NOMO-1 treated with dmso at 0.1 percent for 144 hours (cell line): ENCODE results near the gene ANKRD11.
"Not testable (repeated sequence)": the region's sequence is repeated elsewhere in the genome, so short reads cannot be mapped to it uniquely, and the experiment has no call there.

Experiments
- DNase-seq: peaks from one replicate; lab custom pipeline; 2025; ENCODE audit not compliant: unreplicated experiment; lab: John Stamatoyannopoulos, UW

Gene ANKRD11

DNA sequence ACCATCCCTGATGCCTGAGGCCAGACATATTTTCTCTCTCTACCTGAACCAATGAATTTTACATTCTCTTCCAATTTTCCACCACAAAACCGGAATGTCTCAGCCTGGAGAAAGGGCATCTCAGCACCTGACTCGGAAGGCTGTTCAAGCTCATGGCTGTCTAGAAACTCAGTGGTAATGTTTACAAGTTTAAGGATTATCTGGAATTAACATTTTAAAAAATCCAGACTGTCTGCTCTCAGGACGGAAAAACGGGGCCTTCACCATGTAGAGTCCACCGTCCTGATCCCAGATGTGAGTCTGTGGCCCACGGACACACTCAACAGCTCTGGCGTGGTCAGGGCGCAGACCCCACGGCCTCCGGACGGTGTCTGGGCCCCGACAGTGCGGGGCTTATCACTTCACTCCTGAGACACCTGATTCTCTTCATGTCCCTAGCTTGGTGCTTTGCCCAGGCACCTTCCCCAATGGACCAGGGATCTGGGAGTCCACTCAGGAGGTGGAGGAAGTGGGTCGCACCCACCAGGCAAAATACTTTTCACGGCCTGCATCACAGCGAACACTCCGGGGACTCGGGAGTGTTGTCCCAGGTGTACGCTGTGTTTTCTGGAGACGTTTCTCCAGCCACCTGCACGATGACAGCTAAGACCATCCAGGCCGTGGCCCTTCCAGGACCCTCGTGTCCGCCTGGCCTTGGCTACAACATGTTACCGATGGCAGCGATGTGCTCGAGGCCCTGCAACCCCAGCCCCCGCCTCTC is 171.3 kb downstream of the ANKRD11 start:
- DNase-seq = no peak

DNA sequence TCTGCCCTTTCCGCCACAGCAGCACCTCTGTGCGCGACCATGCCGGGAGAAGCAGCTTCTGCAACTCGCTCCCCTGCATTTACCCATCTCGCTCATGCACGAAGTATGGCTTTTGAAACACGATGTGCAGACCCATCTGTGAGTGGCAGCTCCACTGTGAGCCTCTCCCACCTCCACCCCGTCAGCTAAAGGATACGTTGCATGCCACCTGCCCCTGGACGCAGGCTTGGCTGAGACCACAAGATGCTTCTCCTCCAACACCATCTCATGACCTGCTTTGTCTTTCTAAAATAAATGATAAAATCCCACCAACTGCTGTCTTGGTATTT is 172.0 kb downstream of the ANKRD11 start:
- DNase-seq = no peak

DNA sequence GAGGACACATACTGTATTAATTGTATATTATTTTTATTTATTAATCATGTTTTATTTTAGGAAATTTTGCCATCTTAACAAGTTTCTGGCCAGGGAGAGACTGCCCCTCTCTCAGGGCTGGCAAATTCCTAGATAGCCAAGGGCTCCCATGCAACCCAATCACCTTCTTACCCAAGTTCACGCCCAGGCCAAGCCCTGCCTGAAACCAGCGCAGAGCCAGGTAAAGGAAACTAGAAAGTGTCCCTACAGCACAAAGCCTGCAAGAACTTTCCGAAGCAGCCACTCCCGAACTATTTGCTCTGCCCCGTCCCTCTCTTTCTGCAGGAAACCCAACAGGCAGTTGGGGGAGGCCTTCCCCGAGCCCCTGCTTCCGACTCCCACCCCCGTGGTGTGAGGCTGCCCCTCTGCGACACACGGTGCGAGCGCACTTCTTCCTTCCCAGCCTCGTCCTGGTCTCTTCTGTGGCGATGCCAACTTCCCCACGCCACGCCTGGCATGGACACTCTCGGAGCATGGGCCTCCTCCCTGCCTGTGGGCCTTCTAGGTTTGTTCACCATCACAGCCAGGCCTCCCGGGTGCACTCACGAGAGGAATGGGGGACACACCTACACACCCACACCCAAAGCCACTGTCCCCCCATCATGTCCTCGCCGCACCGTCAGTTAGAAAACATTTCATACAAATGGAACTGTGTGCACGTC is 172.5 kb downstream of the ANKRD11 start:
- no peak for DNase-seq

DNA sequence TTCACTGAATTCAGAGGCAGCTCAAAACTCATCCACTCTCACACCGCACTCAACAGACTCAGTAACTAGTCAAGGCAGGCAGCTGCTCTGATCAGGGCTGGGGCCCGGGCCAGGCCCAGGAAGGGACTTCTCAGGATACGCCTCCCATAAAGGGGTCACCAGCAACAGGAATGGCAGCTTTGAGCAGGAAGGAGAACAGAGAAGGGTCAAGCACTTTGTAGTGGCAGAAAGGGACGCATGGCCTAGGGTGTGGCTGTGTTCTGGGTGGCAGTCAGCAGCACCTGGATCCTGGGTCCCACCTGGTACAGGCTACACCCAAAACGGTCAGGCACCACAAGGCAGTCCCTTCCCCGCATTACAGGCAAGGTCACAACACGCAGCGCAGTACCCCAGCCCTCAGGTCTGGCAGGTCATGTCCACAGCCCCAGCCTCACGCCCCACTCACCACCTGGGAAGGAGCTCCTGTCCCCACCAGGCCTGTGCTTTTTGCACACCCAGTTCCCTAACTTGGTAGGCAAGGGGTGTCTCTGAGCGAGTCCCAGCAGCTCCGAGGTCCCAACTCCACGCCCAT is 173.2 kb downstream of the ANKRD11 start:
- DNase-seq = no peak

DNA sequence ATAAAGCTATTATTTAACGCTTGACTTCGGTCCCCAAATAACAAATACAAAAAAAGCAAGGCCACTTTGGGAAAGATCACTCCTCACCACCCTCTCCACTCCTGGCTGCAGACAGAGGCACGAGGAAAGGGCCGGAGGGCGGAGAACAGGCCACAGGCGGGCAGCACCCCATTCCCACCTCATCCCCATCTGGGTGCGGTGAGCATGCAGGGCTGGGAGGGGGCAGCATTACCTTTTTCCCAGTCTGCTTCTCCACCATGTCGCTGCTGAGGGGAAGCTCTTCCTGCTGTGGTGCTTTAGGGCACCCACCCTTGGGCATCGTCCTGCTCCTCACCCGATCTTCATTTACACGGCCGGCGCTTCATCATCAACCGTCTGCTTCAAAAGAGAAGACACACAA is 173.7 kb downstream of the ANKRD11 start:
- DNase-seq = no peak

DNA sequence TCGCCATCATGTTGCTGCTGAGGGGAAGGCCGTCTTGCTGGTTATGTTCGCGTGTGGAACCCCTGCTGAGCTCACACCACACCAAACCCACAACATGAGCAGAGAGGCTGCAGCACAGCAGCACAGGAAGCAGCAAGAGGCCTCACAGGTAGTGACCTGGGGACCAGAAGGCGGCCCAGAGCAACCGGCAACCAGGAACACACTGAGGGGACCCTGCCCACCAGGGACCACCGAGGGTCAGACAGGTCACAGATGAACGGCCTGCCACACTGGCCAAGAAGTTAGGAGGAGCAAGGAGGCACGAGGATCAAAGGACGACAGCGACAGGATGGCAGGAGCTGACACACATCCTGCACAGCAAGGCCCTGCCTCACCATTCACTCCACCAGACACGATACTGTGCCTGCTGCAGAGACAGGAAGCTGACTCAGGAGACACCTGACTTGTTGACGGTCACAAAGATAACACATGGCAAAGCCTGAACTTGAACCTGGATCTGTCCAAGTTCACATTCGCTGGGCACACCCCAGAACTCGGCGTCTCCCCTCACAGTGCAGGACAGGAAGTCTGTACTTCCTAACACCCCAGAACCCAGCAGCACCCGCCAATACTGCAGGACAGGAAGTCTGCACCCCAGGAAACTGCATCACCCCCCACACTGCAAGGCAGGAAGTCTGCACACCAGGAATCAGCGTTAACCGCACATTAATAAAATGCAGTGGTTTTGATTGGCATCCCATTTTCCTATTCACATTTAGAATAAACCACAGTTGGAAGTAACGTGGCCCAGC is 174.4 kb downstream of the ANKRD11 start:
- DNase-seq = peak; percentile 28

DNA sequence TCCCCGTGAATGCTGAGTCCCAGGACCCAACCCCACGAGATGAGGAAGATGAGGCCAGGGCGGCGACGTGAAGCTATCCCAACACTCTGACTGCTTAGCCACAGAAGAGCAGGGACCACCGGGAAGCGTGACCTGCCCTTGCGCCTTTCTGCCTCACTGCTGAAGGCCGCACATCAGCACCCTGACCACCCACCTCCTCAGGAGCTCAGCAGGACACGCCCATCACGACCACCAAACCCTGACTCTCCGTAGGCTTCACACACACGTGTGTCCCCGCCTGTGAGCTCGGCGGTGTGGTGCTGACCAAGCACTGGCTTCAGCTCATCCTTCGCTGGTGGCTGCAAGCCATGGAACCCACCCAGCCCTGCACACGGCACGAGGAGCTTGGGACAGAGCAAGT is 175.1 kb downstream of the ANKRD11 start:
- no peak for DNase-seq

DNA sequence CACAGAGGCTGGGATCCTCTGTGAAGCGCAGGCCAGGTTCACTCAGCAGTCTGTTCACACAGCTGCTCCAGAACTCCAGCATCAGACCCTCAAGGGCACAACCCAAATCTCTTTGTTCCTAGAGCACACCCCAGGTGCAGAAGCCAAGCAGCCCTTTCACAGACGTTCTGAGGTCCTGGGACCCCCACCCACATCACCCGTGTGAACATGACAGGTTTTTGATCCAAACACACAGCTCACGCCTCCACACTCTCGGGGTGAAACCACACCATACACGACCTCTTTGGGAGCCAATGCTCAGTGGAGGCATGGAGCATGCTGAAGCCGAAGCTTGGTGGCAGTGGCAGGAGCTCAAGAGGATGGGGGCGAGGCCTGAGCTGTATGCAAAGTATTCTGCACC is 175.5 kb downstream of the ANKRD11 start:
- DNase-seq = no peak

DNA sequence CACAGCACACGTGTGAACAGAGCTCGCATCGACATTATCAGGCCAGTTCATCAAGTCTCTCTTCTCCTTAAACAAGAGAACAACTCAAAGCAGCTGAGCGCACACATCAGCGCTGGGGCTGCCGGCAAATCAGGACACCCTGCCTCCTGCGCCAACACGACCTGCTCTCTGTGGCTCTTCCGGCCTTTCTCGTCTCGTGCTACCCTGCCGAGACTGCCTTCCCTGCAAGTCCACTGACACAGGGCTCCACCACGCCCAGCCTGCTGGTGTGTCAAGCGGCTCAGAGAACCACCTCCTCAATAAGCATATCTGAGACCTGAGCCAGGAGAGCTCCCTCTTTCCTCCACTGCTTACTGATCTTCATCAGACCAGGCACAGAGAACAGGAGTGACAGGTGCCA is 176.0 kb downstream of the ANKRD11 start:
- no peak for DNase-seq

DNA sequence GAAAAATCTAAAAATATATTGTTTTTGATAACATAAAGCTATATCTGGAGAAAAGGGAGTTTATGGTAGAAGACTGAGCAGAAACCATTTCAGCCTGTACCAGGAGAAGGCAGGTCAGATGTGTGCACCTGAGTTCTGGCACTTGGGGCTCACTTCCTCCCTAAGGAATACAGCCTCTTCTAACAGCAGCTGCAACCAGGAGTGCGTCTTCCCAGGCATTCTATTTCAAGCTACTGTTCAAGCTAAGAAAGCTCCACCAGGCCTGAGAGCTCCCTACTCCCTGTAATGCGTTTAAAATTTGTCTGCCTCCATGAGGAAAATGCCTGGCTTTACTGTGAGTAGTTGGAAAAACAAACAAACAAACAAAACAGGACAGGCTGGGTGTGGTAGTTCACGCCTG is 176.8 kb downstream of the ANKRD11 start:
- no peak for DNase-seq

DNA sequence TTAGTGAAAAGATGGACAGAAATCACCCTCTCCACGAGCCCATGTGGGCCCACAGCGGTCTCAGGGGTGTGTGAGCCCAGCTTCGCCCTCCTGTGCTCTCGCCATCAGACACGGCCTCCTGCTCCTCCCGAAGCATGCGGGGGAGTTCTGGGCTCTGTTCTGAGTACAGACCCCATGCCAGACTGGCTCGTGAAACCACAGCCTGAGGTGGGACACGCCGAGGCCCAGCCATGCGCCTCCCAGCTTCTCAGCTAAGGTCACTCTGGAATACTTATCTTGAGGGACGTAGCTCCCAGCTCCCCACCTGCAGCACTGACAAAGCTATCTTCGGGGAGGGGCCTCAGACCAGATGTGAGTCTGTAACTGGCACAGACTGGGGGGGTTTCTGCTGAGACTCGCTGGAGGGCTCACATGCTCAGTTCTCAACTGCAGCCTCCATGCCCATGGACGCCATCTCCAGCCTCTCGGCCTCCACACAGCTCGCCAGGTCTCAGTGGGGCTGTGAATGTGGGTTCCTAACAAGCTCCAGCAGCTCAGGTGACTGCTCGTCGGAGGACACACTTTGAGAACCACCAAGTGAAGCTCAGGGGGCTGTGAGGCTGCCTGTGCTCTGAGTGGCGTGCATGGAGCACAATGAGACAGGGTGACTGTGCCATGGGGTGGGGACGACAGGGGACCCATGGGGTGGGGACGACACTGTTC is 177.6 kb downstream of the ANKRD11 start:
- no peak for DNase-seq

DNA sequence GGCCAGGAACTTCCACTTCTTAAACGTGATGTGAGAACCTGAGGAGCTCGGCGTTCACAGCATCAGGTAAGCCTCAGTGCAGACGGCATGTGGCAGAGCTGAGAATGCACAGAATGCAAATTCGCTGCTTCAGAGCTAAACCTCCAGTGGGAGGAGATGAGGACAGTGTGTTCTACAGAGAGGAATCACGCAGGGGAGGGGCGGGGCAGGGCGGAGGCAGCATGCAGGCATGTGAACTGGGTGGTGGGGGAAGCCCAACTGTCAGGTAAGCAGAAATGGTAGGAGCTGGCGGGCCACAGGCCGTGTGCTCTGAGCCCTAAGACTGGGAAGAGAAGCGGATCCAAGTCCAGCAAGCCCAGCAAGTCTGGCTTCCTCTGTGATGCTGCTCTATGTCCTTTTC is 178.2 kb downstream of the ANKRD11 start:
- DNase-seq = no peak

DNA sequence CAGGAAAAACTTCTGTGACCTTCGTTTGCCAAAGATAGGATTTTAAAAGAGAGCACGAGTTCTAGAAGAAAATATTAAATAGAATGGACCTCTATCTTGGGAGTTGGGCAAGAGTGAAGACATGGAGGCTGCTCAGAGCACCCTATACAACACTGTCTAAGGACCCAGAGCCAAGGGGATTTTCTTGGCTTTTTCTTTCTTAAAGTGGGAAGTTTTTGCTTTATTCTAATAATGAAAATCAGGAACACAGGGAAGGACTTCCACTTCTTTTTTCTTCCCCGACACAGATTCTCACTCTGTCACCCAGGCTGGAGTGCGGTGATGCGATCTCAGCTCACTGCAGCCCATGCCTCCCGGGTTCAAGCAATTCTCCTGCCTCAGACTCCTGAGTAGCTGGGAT is 178.7 kb downstream of the ANKRD11 start:
- DNase-seq = no peak

DNA sequence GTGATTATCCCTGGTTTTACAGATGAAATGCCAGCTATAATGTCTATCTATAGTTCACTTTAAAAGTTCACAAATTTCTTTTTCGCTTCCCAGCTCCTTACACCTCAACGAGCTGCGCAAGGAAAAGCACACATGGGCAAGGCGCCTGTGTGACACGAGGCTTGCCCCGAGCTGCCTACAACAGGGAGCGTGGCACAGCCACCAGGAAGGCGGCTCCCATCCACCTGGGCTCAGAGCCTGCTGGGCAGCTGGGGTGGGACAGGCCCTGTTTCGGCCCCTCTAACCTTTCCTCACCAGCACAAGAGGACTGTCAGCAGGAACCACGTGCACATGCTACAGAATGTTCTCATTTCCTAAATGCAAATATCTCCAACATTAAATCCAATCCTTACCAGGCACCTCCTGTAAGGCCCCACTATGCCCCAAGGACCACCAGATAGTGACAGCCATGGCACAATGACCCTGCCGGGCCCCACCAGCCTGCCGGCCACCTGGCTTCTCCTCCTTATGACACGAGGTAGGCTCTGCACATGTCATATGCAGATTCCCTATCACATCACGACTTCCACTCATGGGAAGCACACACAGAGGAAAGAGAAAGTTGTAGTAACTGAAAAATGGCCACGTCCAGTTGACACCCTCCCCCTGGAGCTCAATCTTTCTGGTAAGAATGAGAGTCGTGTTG is 180.8 kb downstream of the ANKRD11 start:
- no peak for DNase-seq

DNA sequence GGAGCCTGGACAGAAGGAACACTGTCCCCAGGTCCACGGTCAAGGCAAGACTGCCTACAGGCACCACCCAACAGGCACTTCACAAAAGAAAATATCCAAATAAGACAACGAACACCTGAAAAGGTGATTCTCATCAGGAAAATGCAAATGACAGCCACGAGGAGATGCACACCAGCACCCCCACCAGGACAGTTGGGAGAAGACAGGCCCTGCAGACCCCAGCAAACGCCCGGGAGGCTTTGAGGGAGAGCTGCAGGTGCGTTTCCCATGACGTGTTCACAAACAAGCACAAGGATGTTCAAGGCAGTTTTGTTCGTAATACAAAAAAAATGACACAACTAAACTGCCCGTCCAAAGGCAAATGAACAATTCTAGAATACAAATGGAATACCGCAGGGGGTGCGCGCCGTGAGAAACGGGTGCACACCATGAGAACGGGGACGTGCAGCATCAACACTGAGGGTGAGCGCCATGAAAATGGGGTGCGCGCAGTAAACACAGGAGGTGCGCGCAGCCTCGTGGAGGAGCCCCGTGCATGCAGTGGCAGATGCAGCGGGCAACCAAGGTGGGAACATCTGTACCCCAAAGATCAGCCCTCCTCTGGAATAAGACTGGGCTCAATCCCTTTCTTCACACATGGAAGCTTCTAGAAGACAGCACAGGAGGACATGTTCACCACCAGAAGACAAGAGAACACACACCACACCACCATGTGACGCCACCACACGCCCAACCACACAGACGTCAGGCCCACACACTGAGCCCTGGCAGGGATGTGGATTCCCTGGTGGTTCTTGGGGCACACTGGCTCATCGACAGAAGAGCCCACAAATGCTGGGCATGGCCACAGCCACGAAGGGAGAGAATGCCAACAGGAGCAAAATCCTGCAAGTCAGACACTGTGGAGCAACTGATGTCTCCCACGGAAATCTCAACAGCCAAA is 181.7 kb downstream of the ANKRD11 start:
- no peak for DNase-seq

DNA sequence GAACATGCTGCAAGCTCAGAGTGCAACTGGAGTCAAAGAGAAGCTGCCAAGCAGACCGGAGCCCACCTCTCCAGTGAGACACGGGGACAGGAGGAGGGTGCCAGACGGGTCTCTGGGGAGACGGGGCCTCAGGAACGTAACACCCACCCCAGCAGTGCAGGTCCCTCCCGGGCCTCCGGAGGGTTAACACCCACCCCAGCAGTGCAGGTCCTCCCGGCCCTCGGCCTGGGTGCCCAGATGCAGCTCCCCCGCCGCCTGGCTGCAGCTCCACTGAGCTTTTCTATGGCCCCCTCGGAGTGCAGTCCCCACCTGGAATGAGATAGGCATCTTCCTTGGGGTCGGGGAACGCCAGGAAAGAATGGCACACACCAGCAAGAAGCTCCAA is 182.9 kb downstream of the ANKRD11 start:
- DNase-seq = no peak

DNA sequence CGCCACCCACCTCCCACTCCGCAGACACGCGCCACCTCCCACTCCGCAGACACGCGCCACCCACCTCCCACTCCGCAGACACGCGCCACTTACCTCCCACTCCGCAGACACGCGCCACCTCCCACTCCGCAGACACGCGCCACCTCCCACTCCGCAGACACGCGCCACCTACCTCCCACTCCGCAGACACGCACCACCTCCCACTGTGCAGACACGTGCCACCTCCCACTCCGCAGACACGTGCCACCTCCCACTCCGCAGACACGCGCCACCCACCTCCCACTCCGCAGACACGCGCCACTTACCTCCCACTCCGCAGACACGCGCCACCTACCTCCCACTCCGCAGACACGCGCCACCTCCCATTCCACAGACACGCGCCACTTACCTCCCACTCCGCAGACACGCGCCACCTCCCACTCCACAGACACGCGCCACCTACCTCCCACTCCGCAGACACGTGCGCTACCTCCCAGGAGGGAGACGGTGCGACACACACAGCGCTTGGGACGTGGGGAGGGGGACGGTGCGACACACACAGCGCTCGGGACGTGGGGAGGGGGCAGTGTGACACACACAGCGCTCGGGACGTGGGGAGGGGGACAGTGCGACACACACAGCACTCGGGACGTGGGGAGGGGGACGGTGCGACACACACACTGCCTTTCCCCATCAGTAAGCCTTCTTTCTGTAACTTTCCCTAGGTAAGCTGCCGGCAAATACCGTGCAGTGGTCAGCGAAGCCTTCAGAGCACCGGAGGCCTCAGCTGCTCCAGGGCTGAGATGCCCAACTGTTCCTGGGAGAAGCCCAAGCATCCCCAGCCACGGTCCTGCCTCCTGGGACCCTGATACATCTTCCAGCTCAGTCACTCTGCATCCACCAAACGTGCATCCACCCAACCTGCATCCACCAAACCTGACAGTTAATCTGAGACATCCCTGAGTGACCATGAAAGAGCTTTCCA is 183.6 kb downstream of the ANKRD11 start:
- not testable (repeated sequence) for DNase-seq

DNA sequence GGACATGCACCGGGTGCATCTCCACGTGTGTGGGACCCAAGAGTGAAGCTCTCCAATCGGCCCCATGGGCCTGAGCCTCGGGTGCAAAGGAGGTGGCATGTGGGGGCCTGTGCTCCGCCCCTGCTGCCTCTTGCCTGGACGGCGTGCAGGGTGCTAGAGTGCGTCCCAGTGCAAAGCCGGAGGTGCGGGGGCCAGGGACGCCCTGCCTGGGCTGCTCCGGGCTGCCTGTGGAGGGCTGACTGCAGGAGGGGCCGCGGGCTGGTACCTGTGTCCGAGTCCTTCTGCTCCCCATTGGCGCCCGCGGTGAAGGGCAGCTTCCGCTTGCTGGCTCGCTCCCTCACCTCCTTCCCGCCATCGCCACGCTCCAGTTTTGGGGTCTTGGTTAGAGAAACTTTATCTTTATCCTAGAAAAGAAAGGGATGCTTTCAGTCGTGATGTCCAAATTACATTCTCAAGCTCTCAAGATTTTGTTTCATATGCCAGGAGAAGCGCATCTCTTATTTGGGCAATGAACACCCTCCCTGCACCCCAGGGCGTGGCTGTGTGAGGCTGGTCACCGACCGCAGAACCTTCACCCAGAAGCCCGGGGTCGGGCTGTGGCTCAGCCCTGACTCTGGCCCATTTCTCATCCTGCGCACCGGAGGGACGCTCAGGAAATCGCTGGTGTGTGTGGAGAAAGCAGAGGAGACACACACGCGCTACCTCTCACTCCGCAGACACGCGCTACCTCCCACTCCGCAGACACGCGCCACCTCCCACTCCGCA is 185.2 kb downstream of the ANKRD11 start:
- no peak for DNase-seq
